HG03064 (cell line): ENCODE data around the gene TCF12.

Experiments
- ATAC-seq: cut with Tn5 transposase; IDR thresholded peaks from one replicate; pipeline ENCODE4 v1.9.1; 2021; ENCODE audit warnings: low read depth; ENCODE audit not compliant: unreplicated experiment

The TCF12 gene

DNA sequence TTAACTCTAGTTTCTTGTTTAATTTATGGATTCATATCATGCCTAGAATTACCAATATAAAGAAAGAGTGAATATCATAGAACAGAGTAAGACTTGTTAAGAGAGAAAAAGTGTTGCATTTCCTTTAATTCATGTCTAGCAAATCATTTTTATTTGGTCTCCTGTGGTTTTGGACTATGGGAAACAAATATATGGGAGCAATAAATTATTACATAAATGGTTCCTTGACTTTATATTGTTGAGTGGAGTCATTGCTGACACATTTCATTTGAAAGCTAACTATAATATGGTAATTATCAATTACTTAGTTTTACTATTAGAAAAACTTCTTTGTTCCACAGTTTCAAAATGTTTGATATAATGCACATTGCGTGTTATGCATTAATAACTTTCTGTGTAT is 313.1 kb downstream of the TCF12 start:
- ATAC-seq: no peak

DNA sequence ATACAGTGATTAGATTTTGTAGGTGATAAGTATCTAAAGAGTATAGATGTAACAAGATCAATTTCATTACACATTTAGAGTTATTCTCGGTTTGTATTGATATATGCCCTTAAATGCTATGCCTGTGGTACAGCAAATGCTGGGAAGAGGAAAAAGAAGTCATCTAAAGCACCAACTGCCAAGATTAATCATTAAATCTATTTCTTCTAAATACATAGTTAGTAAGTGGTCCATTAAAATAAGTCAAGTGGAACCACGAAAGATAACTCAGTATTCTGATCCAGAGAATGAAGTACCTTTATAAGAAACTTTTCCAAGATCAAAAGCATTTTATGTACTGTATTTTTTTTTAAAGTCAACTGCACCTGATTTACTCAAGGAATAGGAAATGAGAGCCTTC is 315.7 kb downstream of the TCF12 start:
- ATAC-seq: no peak

DNA sequence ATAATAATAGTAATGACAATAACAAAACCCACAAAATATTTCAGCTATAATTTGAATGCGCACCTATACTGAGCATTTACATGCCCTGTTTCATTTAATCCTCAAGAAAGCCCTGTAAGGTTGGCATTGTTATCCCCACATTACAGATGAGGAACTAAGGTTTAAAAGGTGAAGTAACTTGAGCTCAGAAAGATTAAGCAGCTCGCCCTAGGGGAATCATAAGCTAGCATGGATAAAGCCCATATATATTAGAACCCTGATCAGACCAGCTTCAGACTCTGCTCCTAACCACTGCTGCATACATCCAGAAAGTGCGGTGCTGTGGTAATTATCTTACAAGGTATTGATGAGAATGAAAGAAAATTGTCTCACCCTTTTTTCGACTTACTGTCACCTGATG is 316.7 kb downstream of the TCF12 start:
- ATAC-seq: no peak

DNA sequence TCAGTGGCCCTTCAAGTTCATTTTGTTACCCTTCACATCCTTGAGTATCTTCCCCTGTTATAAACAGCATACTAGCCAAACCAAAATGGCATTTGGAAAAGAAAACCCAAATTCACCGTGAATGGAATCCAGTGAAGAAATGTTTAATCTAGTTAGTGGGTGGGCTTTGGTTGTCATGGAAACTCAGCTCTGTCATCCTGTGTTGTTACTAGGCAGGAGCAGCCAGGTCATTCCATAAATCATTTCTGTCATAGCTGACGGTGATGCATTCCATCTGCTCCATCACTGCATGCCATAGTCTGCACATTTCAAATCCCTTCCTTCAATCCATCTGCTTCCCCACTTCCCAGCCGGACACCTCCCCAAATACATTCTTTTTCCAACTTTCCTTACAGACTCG is 317.4 kb downstream of the TCF12 start:
- ATAC-seq: no peak

DNA sequence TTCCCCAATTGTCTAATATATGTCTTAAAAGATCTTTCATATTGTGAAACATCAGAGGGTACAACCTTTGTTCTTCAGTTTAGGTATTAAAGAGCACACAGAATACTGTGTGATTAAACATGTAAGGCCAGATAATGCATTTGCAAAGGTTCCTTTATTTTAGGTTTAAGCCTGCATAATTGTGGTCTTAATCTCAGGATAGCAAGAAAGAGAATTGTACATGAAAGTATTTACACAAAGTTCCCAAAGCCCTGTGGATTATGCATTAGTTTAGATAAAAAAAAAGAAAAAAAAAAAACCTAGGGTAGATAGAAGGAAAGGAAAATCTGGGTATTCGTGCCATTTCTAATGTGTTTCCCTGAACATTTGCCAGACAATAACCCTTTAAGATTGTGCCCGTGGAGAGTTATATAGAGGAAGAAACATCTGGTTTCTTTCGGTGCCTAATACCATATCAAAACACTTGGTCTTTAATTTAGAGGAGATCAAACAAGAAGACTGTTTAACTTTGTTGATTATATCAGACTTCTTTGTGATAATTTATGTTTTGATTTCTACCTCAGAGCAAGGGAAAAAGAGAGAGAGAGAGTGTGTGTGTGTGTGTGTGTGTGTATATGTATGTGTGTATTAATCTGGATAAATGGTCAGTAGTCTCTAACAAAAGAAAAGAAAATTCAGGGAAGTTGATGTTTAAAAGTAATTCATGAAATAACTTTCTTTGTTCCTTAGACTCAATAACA is 318.3 kb downstream of the TCF12 start:
- no peak for ATAC-seq

DNA sequence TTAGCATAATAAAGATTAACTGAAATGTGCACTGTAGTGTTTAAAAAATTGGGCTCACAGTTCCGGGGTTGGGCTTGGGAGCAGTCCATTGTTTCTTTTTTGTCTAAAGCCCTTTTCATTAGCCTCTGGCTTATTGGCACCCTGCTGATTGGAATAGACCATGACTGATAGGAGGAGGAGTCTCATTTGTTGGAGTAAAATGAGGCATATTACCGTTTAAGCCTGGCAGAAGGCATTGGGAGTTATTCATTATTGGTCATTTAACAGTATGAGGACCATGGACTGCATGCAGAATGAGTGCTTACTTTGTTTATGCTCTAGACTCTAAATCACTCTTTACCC is 318.8 kb downstream of the TCF12 start:
- ATAC-seq: no peak

DNA sequence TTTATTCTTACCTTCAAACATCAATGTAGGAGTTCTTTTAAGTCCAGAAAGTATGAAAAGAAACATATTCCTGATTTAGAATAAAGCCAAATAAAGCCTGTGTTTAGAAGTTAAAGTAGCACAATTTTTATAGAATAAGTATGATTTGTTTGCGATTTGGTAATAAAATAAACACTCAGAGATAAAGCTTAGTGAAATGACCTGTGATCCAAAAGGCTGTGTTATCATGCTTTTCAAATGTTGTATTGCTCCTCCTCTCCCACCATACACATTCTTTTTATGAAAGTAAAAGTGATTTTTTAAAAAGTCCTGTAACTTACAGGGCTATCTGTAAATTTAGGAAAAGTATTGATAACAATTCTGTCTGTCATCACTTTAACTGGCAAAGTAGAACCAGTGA is 319.2 kb downstream of the TCF12 start:
- ATAC-seq: no peak

DNA sequence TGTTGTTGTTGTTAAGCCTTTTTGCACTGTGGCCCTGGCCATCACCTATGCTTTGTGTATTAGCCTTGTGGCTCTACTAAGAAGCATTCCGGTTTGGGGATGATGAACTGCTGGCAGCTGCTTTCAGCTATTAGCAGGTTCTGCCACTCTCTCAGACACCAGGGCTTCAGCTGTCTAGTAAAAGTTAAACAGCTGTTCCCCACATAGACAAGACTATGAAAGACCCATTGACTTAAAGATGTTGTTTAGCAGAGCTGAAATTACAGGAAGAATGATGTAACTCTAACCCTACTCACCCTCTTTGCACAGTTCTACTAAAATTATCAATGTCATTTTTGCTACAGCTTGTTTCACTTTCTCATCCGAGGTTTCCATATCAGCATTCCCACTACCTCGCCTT is 326.7 kb downstream of the TCF12 start:
- ATAC-seq: no peak

DNA sequence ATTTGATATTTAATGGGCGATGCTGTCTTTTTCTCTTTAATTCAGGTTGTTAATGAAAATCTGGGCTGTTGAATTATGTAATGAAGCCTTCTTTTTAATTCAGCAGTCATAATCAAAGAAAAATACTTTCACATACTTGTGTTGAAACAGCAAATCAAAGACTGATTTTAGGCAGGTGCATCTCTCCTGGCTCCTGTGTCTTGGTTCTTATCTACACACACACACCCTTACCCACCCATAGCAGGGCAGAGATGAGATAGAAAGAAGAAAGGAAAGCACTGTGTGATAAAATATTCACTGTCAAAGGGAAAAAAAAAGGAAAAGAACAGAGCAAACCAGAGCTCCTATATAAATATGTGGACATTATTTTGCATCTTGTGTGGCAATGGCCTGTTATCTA is 327.3 kb downstream of the TCF12 start:
- no peak for ATAC-seq

DNA sequence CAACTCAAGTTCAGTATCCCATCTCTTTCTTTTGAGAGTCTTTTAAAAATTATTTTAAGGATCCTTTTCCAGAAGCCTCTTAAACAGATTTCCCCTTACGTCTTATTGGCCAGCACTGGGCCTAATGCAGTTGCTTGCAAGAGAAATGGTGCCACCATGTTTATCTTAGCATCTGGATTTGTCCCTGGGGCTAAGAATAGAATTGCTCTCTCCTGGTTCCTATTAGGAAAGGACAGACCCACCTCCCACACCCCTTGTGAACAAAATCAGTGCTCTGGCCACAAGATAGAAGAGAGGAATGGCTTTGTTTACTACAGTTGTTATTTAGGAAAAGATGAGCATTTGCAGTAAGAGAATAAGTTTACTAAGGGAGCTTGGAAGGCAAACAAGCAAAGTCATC is 329.6 kb downstream of the TCF12 start:
- ATAC-seq: no peak

DNA sequence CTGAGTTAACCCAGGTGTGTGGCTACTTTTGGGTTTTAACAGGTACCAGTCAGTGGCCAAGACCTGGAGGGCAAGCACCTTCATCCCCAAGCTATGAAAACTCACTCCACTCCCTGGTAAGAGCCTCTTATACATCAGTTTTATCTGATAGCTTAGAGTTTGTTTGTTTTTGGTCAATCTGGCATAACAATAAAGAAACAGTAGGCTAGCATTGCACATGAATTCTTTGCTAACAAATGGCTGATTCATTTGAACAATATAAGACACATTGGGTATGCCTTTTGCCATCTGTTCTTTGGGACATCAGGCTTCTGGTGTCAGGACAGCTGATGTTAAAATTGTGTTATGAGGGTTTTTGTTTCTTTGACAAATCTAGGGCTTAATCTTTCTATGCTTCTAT is 332.9 kb downstream of the TCF12 start:
- no peak for ATAC-seq

DNA sequence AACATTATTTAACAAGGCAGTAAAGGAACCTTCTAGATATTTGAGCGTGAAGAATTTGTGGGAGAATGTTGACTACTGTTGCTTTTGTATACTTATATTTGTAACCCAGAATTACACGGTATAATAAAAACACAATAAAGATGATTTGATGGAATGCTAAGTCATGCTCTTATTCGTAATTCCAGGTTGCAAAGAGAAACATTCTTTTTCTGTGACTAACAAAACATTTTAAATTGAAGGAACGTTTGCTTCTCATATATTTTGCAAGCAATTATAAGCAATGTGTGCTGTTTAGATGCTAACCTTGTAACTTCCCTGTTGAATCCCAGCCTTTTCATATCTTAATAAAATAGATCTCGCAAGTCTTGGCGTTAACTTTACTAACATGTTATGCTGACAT is 333.5 kb downstream of the TCF12 start:
- ATAC-seq: no peak

DNA sequence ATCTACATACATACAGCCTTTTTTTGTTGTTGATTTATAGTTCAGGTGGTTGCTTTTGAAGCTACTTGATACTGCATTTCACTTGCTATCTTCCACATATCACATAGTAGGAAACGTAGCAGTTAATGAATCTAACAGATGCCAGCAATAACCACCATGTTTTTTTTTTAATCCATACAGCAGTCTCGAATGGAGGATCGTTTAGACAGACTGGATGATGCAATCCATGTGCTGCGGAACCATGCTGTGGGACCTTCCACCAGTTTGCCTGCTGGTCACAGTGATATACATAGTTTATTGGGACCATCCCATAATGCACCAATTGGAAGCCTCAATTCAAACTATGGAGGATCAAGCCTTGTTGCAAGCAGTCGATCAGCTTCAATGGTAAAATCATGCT is 334.6 kb downstream of the TCF12 start:
- ATAC-seq: no peak

DNA sequence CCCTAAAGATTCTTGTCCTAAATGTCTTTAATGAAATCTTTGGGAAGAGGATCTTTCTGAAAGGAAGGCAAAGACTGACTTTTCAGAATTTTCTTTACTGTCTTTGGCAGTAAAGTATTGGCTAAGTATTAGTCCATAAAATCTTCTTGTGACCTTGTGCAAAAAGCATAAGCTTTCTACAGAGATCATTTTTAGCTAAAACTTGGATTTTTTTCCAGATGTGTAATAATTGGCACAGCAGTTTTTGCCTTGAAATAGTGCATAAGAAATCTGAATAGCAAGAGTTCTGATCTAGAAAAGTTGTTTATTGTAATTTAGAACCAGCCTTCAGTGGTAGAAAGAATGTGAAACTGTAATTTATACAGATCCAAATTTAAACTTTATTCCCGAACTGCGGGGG is 335.1 kb downstream of the TCF12 start:
- ATAC-seq: no peak

DNA sequence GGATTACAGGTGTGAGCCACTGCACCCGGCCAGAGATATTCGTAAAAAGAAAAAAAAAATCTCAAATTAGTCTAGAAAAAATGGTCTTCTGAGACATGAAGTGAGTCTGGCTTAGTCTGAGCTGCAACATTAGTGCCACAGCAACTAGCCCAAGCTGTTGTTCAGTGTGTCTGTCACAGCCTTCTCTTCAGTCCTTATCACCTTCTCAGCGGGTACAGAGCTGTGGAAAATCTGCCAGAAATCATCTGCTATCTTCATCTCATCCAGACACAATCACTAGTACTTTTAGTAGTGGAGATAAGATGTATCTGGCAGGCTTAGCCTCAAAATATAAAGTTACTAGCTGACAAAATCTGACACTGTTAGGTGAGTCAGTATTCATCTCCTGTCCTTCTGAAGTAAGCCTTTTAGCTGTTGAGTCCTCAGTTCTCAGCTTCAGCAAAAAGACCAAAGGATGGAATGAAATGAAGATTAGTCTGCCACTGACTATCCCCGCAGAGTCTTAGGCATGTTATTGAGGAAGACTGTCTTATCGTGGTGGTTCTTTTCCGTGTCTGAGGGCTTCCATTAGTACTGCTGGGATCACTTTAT is 337.4 kb downstream of the TCF12 start:
- no peak for ATAC-seq

DNA sequence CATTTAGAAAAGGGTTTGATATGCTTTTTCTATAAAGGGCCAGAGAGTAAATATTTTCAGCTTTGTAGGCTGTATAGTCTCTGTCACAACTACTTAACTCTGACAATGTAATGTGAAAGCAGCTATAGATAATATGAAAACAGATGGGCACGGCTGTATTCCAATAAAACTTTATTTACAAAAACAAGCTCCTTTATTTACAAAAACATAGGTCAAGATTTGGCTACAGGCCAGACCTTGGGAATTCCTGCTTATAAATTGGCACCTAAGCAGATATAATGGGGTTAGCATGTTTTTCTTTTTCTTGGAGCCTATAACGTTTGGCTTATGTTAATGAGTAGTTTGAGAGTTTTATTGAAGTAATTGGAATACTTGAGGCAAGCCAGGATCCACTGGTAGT is 338.5 kb downstream of the TCF12 start:
- ATAC-seq: no peak

DNA sequence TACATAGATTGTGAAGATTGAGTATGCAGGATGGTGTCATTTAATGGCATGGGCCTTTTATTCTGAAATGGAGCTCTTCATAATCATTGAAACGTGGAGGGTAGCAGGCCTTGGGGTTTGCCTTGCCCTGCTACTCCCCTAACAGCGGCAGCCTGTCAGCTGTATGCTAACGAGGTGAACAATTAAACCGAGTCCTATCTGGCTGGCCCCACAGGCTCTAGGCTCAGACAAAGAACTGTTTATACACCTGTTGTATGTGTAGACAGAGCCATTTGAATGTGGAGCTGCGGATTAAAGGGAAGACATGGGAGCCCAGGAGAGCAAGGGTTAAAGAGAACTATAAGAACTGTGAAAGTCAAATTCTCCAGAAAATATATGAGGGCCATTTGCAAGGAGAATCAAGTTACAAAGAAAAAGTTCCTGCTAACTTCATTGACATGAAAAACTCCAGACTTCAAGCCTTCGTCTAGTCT is 341.2 kb downstream of the TCF12 start:
- ATAC-seq: no peak

DNA sequence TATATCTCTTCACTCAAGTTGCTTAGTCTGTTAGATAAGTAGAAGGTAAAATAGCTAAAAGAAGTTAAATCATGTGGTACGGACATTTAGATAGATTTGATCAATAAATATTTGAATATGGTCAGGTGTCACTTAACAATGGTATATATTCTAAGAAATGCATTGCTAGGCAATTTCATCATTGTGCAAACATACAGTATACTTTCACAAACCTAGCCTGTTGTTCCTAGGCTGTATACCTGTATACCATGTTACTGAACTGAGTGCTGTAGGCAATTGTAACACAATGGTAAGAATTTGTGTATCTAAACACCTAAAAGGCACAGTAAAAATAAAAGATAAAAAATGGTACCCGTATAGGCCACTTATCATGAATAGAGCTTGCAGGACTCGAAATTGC is 345.1 kb downstream of the TCF12 start:
- no peak for ATAC-seq

DNA sequence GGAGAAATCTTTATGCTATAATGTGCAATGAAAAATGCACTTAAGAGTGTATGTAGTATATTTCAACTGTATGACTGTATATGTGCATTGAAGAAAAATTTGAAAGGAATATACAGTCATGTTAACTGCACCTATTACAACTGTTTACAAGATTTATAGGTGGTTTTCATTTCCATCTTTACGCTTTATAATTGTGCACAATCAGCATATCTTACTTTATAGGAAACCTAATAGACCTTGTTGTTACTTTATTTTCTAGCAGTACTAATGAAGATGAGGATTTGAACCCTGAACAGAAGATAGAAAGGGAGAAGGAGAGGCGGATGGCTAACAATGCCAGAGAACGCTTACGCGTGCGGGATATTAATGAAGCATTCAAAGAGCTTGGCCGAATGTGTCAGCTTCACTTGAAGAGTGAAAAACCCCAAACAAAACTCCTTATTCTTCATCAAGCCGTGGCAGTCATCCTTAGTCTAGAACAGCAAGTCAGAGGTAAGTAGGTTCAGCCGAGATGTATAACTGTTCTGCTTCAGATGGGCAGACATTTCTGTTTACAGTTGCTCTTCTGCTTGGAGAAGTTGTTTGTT is 354.4 kb downstream of the TCF12 start:
- ATAC-seq: no peak

DNA sequence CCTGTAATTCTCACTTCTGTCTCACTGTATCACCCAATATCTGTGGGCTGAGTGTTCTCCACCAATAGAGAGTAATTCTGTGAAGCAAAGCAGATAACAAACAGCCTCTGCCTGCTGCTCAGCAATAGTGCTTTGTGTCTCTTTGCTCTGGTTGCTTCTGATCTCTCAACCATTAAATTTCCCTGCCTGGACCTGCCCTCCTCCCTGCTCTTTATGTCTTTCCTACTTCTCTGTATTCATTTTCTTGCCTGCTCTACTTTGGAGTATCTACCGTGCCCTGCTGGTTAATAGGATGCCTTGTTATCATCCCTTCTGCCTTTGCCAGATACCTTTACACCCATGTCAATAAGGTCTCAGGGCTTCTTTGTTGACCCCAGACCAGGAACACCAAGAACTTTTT is 355.0 kb downstream of the TCF12 start:
- no peak for ATAC-seq

DNA sequence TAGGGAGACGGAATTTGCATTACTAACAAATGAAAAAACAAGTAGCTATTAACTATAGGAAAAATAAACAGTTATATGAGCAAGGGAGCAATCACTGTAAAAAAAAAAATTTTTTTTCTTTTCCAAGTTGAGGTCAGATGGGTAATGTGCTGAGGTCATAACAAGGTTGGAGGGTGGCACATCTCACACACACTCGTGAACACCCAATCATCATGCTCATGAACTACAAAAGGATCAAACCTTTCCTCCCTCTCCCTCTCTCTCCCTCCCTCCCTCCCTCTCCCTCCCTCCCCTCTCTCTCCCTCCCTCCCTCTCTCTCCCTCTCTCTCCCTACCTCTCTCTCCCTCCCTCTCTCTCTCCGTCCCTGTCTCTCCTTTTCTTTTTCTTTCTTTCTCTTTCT is 360.0 kb downstream of the TCF12 start:
- ATAC-seq: no peak

DNA sequence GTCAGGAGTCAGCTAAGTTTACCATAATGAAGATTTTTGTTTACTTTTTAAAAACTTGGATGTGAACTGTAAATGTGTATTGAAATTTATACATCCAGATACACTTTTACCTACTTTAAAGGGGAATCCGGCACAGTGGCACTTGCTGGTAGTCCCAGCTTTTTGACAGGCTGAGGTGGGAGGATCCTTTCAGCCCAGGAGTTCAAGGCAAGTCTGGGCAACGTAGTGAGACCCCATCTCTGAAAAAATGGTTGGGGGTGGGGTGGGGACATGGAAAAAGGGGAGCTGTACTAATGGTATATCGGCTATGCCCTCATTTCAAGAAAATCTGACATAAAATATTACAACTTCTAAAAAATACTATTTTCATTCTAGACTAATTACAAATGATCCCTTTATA is 362.0 kb downstream of the TCF12 start:
- no peak for ATAC-seq
